Measurements from ENCODE around the gene TARS3. TPM values are rescaled to one million over a fixed set of nuclear protein-coding genes. Genes with fewer than 3 reads are reported as not detected.

TARS3 gene
- total RNA-seq, 1 donor: 8.7 TPM

GRCh38 chr15:101641894-101642293 is 82.4 kb downstream of the TARS3 start:
- no peak overlapping the region for H3K4me2 ChIP-seq (ENCODE audit: insufficient read depth, low read length)
- H3K27ac ChIP-seq (ENCODE audit: low read depth, low read length): no peak overlapping the region
- H3K79me2 ChIP-seq (ENCODE audit: insufficient read depth, low read length): peaks cover 7% of the 10 kb centered on the region
- H3K4me1 ChIP-seq (ENCODE audit: insufficient read depth, low read length): no peaks in the 10 kb centered on the region
- no peaks in the 10 kb centered on the region for H3K9me3 ChIP-seq (ENCODE audit: low read depth, low read length)
- peaks cover 17% of the 10 kb centered on the region for H4K20me1 ChIP-seq (ENCODE audit: insufficient read depth, low read length)
- H3K36me3 ChIP-seq (ENCODE audit: insufficient read depth, low read length): peaks cover 68% of the 10 kb centered on the region
- H3K27me3 ChIP-seq (ENCODE audit: insufficient read depth, low read length): no peaks in the 10 kb centered on the region
- no peak for DNase-seq (ENCODE audit: insufficient read length, low spot score, missing footprints)
- no peak overlapping the region for H3K4me3 ChIP-seq (ENCODE audit: insufficient read depth, low read length)
- no peak for TF ChIP-seq CTCF (IDR thresholded peaks at IDR 0.05; ENCODE audit: extremely low read depth, low read depth, low read length)
- no peak overlapping the region for H2AFZ ChIP-seq (ENCODE audit: low read length)

- DNase-seq (ENCODE audit: insufficient read length, low spot score, missing footprints): peak; percentile 73
- no peak overlapping the region for H3K4me3 ChIP-seq (ENCODE audit: insufficient read depth, low read length)
- H4K20me1 ChIP-seq (ENCODE audit: insufficient read depth, low read length): peaks cover 17% of the 10 kb centered on the region
- peak; percentile 94 for TF ChIP-seq CTCF (IDR thresholded peaks at IDR 0.05; ENCODE audit: extremely low read depth, low read depth, low read length)
- peaks cover 2% of the 10 kb centered on the region for H3K79me2 ChIP-seq (ENCODE audit: insufficient read depth, low read length)
- H3K36me3 ChIP-seq (ENCODE audit: insufficient read depth, low read length): peaks cover 62% of the 10 kb centered on the region
- H3K9me3 ChIP-seq (ENCODE audit: low read depth, low read length): no peaks in the 10 kb centered on the region
- H3K27ac ChIP-seq (ENCODE audit: low read depth, low read length): peak overlapping the region; percentile 6
- H3K4me2 ChIP-seq (ENCODE audit: insufficient read depth, low read length): no peak overlapping the region
- H2AFZ ChIP-seq (ENCODE audit: low read length): no peak overlapping the region
- H3K27me3 ChIP-seq (ENCODE audit: insufficient read depth, low read length): no peaks in the 10 kb centered on the region
- no peaks in the 10 kb centered on the region for H3K4me1 ChIP-seq (ENCODE audit: insufficient read depth, low read length)
These were observed 83.0 kb downstream of the TARS3 start for GRCh38 chr15:101641129-101641764.

GRCh38 chr15:101639667-101640066 is 84.6 kb downstream of the TARS3 start:
- Histone ChIP-seq H3K9me3 (ENCODE audit: low read depth, low read length) (no peaks in the 10 kb centered on the region), H3K4me1 (ENCODE audit: insufficient read depth, low read length) (no peaks in the 10 kb centered on the region), H3K27ac (ENCODE audit: low read depth, low read length) (no peak overlapping the region), H3K4me2 (ENCODE audit: insufficient read depth, low read length) (no peak overlapping the region), H3K79me2 (ENCODE audit: insufficient read depth, low read length) (no peaks in the 10 kb centered on the region), H2AFZ (ENCODE audit: low read length) (no peak overlapping the region), H3K4me3 (ENCODE audit: insufficient read depth, low read length) (no peak overlapping the region), H3K36me3 (ENCODE audit: insufficient read depth, low read length) (peaks cover 46% of the 10 kb centered on the region), H4K20me1 (ENCODE audit: insufficient read depth, low read length) (peaks cover 17% of the 10 kb centered on the region), H3K27me3 (ENCODE audit: insufficient read depth, low read length) (no peaks in the 10 kb centered on the region)
- no peak for TF ChIP-seq CTCF (IDR thresholded peaks at IDR 0.05; ENCODE audit: extremely low read depth, low read depth, low read length)
- no peak for DNase-seq (ENCODE audit: insufficient read length, low spot score, missing footprints)

- no peak overlapping the region for H3K27ac ChIP-seq (ENCODE audit: low read depth, low read length)
- H3K4me3 ChIP-seq (ENCODE audit: insufficient read depth, low read length): no peak overlapping the region
- TF ChIP-seq CTCF (IDR thresholded peaks at IDR 0.05; ENCODE audit: extremely low read depth, low read depth, low read length): no peak
- H3K79me2 ChIP-seq (ENCODE audit: insufficient read depth, low read length): no peaks in the 10 kb centered on the region
- peaks cover 17% of the 10 kb centered on the region for H4K20me1 ChIP-seq (ENCODE audit: insufficient read depth, low read length)
- H3K4me1 ChIP-seq (ENCODE audit: insufficient read depth, low read length): no peaks in the 10 kb centered on the region
- no peaks in the 10 kb centered on the region for H3K9me3 ChIP-seq (ENCODE audit: low read depth, low read length)
- H3K27me3 ChIP-seq (ENCODE audit: insufficient read depth, low read length): no peaks in the 10 kb centered on the region
- no peak for DNase-seq (ENCODE audit: insufficient read length, low spot score, missing footprints)
- no peak overlapping the region for H2AFZ ChIP-seq (ENCODE audit: low read length)
- no peak overlapping the region for H3K4me2 ChIP-seq (ENCODE audit: insufficient read depth, low read length)
- H3K36me3 ChIP-seq (ENCODE audit: insufficient read depth, low read length): peaks cover 36% of the 10 kb centered on the region
These were observed 86.4 kb downstream of the TARS3 start for GRCh38 chr15:101637919-101638318.
